Activated CD8-positive, alpha-beta memory T cell treated with anti-CD3 and anti-CD28 coated beads, Interleukin-2, amount 10 ng/mL, durations not matched to agents 7 days and 5 days (primary cell): ENCODE results near the gene SCN4B. TPM values are rescaled to one million over a fixed set of nuclear protein-coding genes. Genes with fewer than 3 reads are reported as not detected.

ENCODE experiments used
- ATAC-seq: fragments of 150-1000 bp; cut with Tn5 transposase; one replicate; pipeline ENCODE4 v1.10.0; 2021; ENCODE audit warnings: moderate library complexity
- CTCF ChIA-PET: fragments of 350-600 bp; sonication (Branson Sonifier 250); formaldehyde crosslinking; loops from one replicate; lab custom pipeline; 2021; ENCODE audit warnings: antibody characterized with exemption; lab: Charles Lee
- DNase-seq: peaks from one replicate; pipeline ENCODE4 v3.0.0-alpha.2; 2020
- H3K27ac Mint-ChIP-seq: one replicate; pipeline ENCODE4 v1.8.0; 2021; ENCODE audit warnings: mild to moderate bottlenecking, mixed read lengths
- H3K27me3 Mint-ChIP-seq: one replicate; pipeline ENCODE4 v1.8.0; 2021; ENCODE audit warnings: mixed read lengths
- H3K36me3 Mint-ChIP-seq: one replicate; pipeline ENCODE4 v1.8.0; 2021; ENCODE audit warnings: mild to moderate bottlenecking, mixed read lengths
- H3K4me1 Mint-ChIP-seq: one replicate; pipeline ENCODE4 v1.8.0; 2021; ENCODE audit warnings: mixed read lengths
- H3K4me3 Mint-ChIP-seq: one replicate; pipeline ENCODE4 v1.8.0; 2021; ENCODE audit warnings: mild to moderate bottlenecking, moderate library complexity, mixed read lengths
- H3K9me3 Mint-ChIP-seq: one replicate; pipeline ENCODE4 v1.8.0; 2022; ENCODE audit warnings: low read depth, mixed read lengths
- total RNA-seq, 2 experiments: library from RNA; stranded (reverse); gene quantifications; one replicate each; pipeline ENCODE4 v1.2.3, GENCODE V29; 2021

The SCN4B gene
- total RNA-seq, 2 experiments from 2014 or later = 0.54 TPM; not detected in 1

DNA sequence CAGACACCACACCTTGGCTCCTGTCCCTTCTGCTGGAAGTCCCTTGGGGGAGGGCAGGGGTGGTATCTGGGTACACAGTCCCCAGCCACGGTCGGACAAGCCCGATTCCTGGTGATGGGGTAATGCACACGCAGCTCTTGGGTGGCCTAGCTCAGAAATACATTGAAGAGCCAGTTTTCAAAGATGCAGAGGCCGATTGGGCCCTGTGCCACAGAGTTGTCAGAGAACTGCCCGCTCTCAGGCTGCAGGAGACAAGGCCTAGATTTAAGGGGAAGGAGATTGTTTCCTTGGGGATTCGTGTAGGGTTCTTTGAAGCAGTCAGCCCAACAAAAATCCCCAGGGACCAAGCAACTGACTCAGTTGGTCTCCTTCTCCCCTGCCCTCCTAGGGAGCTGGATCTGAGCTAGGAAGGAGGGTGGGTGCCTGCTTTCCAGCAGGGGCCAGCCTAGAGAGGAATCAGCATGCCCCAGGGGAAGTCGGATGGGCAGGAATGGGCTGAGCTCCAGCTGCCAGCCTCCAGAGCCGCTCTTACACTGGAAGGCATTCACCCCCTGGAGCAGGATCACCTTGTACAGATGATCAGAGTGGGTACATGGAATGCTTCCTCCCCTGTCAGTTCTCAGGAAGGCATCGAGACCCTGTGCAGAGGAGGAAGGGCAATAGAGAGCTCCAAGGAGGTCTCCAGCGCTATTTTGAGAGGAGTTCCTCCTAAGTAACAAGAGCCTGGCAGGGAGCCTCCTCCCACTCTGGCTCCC, 3.3 kb upstream of the SCN4B start:
- Mint-ChIP-seq H3K4me1 (peaks cover 20% of the 10 kb centered on the region), H3K27me3 (peaks cover 83% of the 10 kb centered on the region), H3K36me3 (no peaks in the 10 kb centered on the region), H3K9me3 (no peaks in the 10 kb centered on the region), H3K4me3 (no peak overlapping the region), H3K27ac (no peak overlapping the region)
- ATAC-seq (no peak), DNase-seq (no peak)
- CTCF ChIA-PET = interaction anchor here (0.6 to 8.9 kb wide), 10 partner anchors 9 to 348 kb away, joined by 3 to 88 read pairs (median 4); no protein-coding TSS in a partner anchor

GRCh38 chr11:118154641-118155040, 2.0 kb upstream of the SCN4B start:
- Mint-ChIP-seq H3K4me3 (no peak overlapping the region), H3K4me1 (peaks cover 20% of the 10 kb centered on the region), H3K27ac (no peak overlapping the region), H3K27me3 (peaks cover 93% of the 10 kb centered on the region), H3K9me3 (no peaks in the 10 kb centered on the region), H3K36me3 (no peaks in the 10 kb centered on the region)
- no peak for ATAC-seq
- CTCF ChIA-PET = interaction anchor here (5.4 to 8.9 kb wide), 2 partner anchors 11 to 17 kb away, joined by 44 to 88 read pairs; no protein-coding TSS in a partner anchor
- DNase-seq = no peak

DNA sequence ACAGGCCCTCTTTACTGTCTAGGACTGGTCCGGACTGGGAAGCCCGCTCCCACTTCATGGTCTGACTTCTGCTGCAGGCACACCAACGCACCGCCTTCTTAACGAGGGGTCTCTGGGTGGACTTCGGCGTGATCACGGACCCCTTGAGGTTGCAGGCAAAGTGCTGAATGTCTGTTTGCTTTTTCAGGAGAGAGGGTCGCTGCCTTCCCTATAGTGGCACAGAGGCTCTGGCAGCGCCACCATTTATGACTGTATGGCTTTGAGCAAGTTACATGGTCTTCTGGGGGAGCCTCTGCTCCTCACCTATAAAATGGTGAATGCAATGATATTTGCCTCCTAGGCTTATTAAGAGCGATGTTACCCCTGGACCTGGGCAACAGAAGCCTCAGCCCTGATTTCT, 1.4 kb upstream of the SCN4B start:
- ATAC-seq (no peak), DNase-seq (no peak)
- H3K36me3 Mint-ChIP-seq = no peaks in the 10 kb centered on the region
- peaks cover 20% of the 10 kb centered on the region for H3K4me1 Mint-ChIP-seq
- no peak overlapping the region for H3K4me3 Mint-ChIP-seq
- CTCF ChIA-PET = interaction anchor here (3.5 to 8.9 kb wide), 3 partner anchors 10 to 18 kb away, joined by 21 to 88 read pairs (median 44); no protein-coding TSS in a partner anchor
- H3K27ac Mint-ChIP-seq = no peak overlapping the region
- H3K9me3 Mint-ChIP-seq = no peaks in the 10 kb centered on the region
- H3K27me3 Mint-ChIP-seq = peaks cover 92% of the 10 kb centered on the region

GRCh38 chr11:118153516-118153915, 893 bp upstream of the SCN4B start:
- peaks cover 92% of the 10 kb centered on the region for H3K27me3 Mint-ChIP-seq
- DNase-seq (no peak), ATAC-seq (no peak)
- CTCF ChIA-PET = interaction anchor here (0.6 to 3.5 kb wide), 3 partner anchors 9 to 142 kb away, joined by 3 to 21 read pairs (median 6); no protein-coding TSS in a partner anchor
- H3K27ac Mint-ChIP-seq = no peak overlapping the region
- no peak overlapping the region for H3K4me3 Mint-ChIP-seq
- peaks cover 20% of the 10 kb centered on the region for H3K4me1 Mint-ChIP-seq
- no peaks in the 10 kb centered on the region for H3K9me3 Mint-ChIP-seq
- no peaks in the 10 kb centered on the region for H3K36me3 Mint-ChIP-seq

DNA sequence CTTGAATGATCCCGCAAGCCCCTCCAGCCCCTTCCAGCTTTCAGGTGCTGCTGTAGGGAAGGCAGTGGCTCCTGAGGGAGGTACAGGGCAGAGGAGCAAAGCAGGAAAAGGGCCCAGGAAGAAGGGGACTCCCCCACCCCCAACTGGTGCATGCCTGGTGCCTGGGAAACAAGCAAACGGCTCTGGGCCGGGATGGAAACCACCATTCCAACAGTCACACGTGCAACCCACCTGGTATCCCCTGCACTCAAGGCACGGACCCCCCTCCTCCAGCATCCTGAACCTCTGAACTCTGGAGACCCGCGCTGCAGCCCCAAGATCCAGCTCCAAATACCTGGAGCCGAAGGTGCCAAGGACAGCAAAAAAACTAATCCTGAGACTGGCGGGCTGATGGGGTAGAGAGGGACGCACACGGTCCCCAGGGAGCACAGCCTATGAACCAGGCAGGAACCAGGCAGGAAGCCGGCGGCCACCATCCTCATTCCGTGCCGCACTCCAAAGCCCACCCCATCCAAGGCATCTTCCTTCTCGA, 537 bp downstream of the SCN4B start:
- Mint-ChIP-seq H3K9me3 (no peaks in the 10 kb centered on the region), H3K27me3 (peaks cover 91% of the 10 kb centered on the region), H3K4me3 (peak overlapping the region; percentile 24), H3K4me1 (peaks cover 24% of the 10 kb centered on the region), H3K27ac (no peak overlapping the region), H3K36me3 (no peaks in the 10 kb centered on the region)
- CTCF ChIA-PET = interaction anchor here (0.6 to 3.5 kb wide), 4 partner anchors 8 to 1096 kb away, joined by 3 to 21 read pairs (median 5); no protein-coding TSS in a partner anchor
- DNase-seq (no peak), ATAC-seq (no peak)

- no peak overlapping the region for H3K4me3 Mint-ChIP-seq
- no peaks in the 10 kb centered on the region for H3K36me3 Mint-ChIP-seq
- DNase-seq = no peak
- peaks cover 19% of the 10 kb centered on the region for H3K4me1 Mint-ChIP-seq
- no peak for ATAC-seq
- H3K27ac Mint-ChIP-seq = no peak overlapping the region
- CTCF ChIA-PET = interaction anchor here (3.5 kb wide), 1 partner anchor 20 kb away, joined by 21 read pairs; no protein-coding TSS in a partner anchor
- peaks cover 87% of the 10 kb centered on the region for H3K27me3 Mint-ChIP-seq
- no peaks in the 10 kb centered on the region for H3K9me3 Mint-ChIP-seq
Measured at GRCh38 chr11:118151431-118151830, 1.2 kb downstream of the SCN4B start.

DNA sequence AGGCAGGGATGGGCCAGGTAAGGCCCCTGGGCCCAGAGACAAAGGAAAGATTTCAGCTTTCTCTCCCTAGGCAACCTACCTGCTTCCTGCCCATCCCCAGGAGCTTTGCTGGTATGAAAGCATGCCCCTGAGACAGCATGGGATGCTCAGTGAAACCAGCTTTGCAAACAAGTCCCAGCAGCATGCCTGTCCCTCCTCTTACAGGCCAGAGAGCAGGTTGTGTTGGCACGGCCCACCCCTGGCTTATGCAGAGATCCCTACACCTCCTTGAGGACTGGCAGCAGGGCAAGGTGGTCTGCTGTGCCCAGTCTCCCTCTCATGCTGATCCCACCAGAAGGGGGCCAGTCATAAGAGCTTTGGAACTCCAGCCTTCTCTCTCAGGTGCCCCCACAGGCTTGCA, 3.1 kb downstream of the SCN4B start:
- peaks cover 73% of the 10 kb centered on the region for H3K27me3 Mint-ChIP-seq
- CTCF ChIA-PET = interaction anchor here (1.2 to 2.9 kb wide), 3 partner anchors 22 to 141 kb away, joined by 3 to 20 read pairs (median 5); no protein-coding TSS in a partner anchor
- no peak overlapping the region for H3K27ac Mint-ChIP-seq
- DNase-seq = no peak
- H3K36me3 Mint-ChIP-seq = no peaks in the 10 kb centered on the region
- ATAC-seq = no peak
- no peaks in the 10 kb centered on the region for H3K9me3 Mint-ChIP-seq
- H3K4me1 Mint-ChIP-seq = peaks cover 24% of the 10 kb centered on the region
- no peak overlapping the region for H3K4me3 Mint-ChIP-seq

DNA sequence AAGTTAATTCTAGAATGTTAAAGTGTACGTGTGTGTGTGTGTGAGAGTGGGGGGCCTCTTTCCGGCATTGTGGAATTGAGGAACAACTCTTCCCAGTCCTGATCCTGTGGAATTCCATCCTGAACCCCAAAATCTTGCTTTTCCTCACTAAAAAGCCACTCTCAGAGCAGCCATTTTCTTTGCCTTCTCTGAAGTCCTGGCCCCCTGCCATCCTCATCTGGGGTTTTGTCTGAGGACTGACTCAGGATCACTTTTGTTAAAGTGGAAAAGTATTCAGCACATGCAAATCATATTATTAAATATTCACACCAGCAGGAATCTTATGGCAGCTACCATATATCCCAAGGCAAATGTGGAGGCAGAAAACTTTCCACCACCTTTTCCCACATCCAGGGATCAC, 3.8 kb downstream of the SCN4B start:
- Mint-ChIP-seq H3K4me1 (peaks cover 22% of the 10 kb centered on the region), H3K36me3 (no peaks in the 10 kb centered on the region), H3K4me3 (no peak overlapping the region), H3K9me3 (no peaks in the 10 kb centered on the region), H3K27ac (no peak overlapping the region), H3K27me3 (peaks cover 73% of the 10 kb centered on the region)
- CTCF ChIA-PET = interaction anchor here (1.2 to 2.9 kb wide), 3 partner anchors 23 to 142 kb away, joined by 3 to 20 read pairs (median 5); no protein-coding TSS in a partner anchor
- no peak for DNase-seq
- no peak for ATAC-seq

DNA sequence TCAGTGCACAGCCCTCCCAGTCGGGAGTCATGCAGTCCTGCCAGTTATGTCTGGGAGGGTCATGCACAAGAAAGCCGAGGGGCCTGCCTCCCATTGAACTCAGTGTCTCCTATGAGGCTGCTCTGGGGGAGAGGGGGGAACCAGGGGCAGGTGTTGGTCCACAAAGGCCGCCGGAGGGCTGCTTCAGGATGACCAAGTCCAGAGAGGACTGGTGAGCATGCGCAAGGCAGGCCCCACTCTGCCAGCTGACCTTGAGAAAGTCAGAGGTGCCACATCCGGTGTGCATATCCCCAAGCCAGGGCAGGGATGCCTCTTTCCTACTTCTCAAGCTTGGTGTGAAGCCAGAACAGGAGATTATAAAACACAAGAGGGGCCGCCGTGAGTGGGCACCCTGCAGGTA, 4.4 kb downstream of the SCN4B start:
- H3K27ac Mint-ChIP-seq = no peak overlapping the region
- CTCF ChIA-PET = interaction anchor here (2.9 kb wide), 1 partner anchor 23 kb away, joined by 20 read pairs; no protein-coding TSS in a partner anchor
- ATAC-seq (no peak), DNase-seq (no peak)
- H3K36me3 Mint-ChIP-seq = no peaks in the 10 kb centered on the region
- peaks cover 17% of the 10 kb centered on the region for H3K4me1 Mint-ChIP-seq
- no peaks in the 10 kb centered on the region for H3K9me3 Mint-ChIP-seq
- H3K4me3 Mint-ChIP-seq = no peak overlapping the region
- H3K27me3 Mint-ChIP-seq = peaks cover 70% of the 10 kb centered on the region

GRCh38 chr11:118147502-118147901, 5.1 kb downstream of the SCN4B start:
- Mint-ChIP-seq H3K9me3 (no peaks in the 10 kb centered on the region), H3K36me3 (no peaks in the 10 kb centered on the region), H3K4me1 (peaks cover 23% of the 10 kb centered on the region), H3K27me3 (peaks cover 66% of the 10 kb centered on the region), H3K4me3 (no peak overlapping the region), H3K27ac (no peak overlapping the region)
- DNase-seq (no peak), ATAC-seq (no peak)
- CTCF ChIA-PET = interaction anchor here (2.9 kb wide), 1 partner anchor 24 kb away, joined by 20 read pairs; no protein-coding TSS in a partner anchor

GRCh38 chr11:118146554-118146953, 6.1 kb downstream of the SCN4B start:
- H3K36me3 Mint-ChIP-seq = no peaks in the 10 kb centered on the region
- no peak overlapping the region for H3K27ac Mint-ChIP-seq
- H3K4me1 Mint-ChIP-seq = peaks cover 22% of the 10 kb centered on the region
- no peak for DNase-seq
- CTCF ChIA-PET = interaction anchor here (1.3 to 6.2 kb wide), 4 partner anchors 10 to 144 kb away, joined by 8 to 73 read pairs (median 30); no protein-coding TSS in a partner anchor
- peaks cover 66% of the 10 kb centered on the region for H3K27me3 Mint-ChIP-seq
- peak overlapping the region; percentile 64 for H3K4me3 Mint-ChIP-seq
- no peaks in the 10 kb centered on the region for H3K9me3 Mint-ChIP-seq
- no peak for ATAC-seq

DNA sequence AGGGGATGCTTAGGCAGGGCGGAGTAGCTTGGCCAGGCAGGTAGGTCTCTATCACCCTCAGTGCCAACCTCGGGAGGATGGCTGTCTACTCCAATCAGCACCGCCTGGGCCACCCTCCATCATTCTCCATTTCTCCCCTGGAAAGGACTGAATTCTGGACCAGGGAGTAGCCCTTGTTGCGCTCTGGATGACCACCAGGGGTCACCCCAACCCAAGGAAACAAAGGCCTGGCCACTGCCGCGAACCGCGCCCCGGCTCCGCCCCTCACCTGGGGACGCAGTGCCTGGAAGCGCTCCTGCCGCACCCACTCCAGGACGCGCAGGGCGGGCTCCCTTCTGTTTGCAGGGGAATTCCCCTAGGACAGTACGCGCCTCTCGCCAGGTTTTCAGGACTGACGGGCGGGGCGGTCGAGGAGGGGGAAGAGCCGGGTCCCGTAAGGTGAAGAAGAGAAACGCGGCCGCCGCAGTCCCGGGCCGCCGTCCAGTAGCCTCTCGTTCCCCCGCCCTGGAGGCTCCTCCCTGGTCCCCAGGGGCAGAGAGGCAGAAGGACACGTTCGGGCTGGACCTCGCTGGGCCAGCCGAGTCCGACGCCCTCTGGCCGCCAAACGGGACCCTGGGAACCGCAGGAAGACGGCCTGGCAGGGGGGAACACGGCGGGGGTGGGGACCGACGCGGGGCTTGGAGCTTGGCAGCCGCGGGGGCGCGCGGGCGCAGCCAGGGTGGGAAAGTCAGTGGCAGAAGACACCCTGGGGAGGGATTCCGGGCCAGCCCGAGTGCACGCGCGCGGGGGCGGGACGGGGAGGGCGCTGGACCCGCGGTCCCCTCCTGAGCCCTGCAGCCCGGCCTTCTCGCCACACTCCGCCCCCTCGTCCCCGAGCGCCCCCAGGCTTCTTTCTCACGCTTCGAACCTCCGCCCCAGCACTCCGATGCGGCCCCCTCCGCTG, 7.1 kb downstream of the SCN4B start:
- Mint-ChIP-seq H3K4me3 (peak overlapping the region; percentile 71), H3K27me3 (peaks cover 60% of the 10 kb centered on the region)
- peak; percentile 95 for ATAC-seq

More for the DNA sequence above, 7.1 kb downstream of the SCN4B start:
- H3K36me3 Mint-ChIP-seq = no peaks in the 10 kb centered on the region
- no peaks in the 10 kb centered on the region for H3K9me3 Mint-ChIP-seq
- CTCF ChIA-PET = interaction anchor here (0.6 to 6.2 kb wide), 21 partner anchors 11 to 544 kb away, joined by 3 to 73 read pairs (median 4); no protein-coding TSS in a partner anchor
- no peak overlapping the region for H3K27ac Mint-ChIP-seq
- H3K4me1 Mint-ChIP-seq = peaks cover 21% of the 10 kb centered on the region
- peak; percentile 91 for DNase-seq
